ENCODE data around the gene NPY5R.

DNA sequence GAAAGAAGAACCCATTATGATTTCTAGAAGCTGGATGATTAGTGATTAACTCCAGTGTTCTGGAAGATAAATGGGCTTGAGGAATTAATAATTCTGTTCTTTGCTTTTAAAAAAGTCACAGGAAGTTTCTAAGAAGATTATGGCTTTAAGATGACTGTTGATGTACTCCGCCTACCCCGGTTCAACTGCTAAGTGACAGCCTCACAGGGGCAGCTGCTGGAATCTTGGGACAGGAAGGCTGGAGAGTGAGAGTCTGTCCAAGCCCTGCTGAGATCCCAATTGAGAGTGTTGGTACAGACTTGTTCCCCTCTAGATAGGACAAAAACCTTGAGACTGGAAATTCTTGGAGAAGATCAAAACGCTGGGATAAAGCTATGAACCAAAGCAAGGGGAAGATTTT lies 48.6 kb upstream of the NPY5R start:
- TF ChIP-seq, protein P1, sequence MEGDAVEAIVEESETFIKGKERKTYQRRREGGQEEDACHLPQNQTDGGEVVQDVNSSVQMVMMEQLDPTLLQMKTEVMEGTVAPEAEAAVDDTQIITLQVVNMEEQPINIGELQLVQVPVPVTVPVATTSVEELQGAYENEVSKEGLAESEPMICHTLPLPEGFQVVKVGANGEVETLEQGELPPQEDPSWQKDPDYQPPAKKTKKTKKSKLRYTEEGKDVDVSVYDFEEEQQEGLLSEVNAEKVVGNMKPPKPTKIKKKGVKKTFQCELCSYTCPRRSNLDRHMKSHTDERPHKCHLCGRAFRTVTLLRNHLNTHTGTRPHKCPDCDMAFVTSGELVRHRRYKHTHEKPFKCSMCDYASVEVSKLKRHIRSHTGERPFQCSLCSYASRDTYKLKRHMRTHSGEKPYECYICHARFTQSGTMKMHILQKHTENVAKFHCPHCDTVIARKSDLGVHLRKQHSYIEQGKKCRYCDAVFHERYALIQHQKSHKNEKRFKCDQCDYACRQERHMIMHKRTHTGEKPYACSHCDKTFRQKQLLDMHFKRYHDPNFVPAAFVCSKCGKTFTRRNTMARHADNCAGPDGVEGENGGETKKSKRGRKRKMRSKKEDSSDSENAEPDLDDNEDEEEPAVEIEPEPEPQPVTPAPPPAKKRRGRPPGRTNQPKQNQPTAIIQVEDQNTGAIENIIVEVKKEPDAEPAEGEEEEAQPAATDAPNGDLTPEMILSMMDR (IDR thresholded peaks at IDR 0.05): no peak
- no peak for TF ChIP-seq POLR2A (IDR thresholded peaks at IDR 0.05)

All from prostate gland (tissue), 2 donors.